CD4-positive, alpha-beta T cell treated with Interleukin-6 for 4 hours (primary cell): ENCODE data around the gene FNDC3B.

Experiments used
- DNase-seq: peaks from one replicate; pipeline ENCODE4 v3.0.0-alpha.2; 2020; ENCODE audit warnings: mixed read lengths

FNDC3B gene

GRCh38 chr3:172444821-172445220, 405.4 kb downstream of the FNDC3B start:
- DNase-seq = no peak

GRCh38 chr3:172446198-172446597, 406.8 kb downstream of the FNDC3B start:
- DNase-seq = no peak

- DNase-seq = no peak
Measured at GRCh38 chr3:172447611-172448579, 408.5 kb downstream of the FNDC3B start, which contains the start of gene GHSR. GHSR (minus strand) TSS chr3:172448456; CDS start chr3:172448413, 43 bp downstream.

- DNase-seq = no peak
Measured at GRCh38 chr3:172448661-172449465, 409.5 kb downstream of the FNDC3B start.

- no peak for DNase-seq
Measured at GRCh38 chr3:172449466-172450149, 410.2 kb downstream of the FNDC3B start.
